ENCODE data around the gene GGA3.
A peak's percentile ranks its signal among the peaks of the same experiment; 100 is the strongest.
"Not testable (repeated sequence)": the region's sequence is repeated elsewhere in the genome, so short reads cannot be mapped to it uniquely, and the experiment has no call there.

Gene GGA3

GRCh38 chr17:75231741-75232464, 29.5 kb downstream of the GGA3 start:
- DNase-seq (ENCODE audit: low read depth, low spot score) = no peak
- no peak overlapping the region for H3K4me3 ChIP-seq (ENCODE audit: low read length)

GRCh38 chr17:75231071-75231470, 30.3 kb downstream of the GGA3 start:
- H3K4me3 ChIP-seq (ENCODE audit: low read length) = no peak overlapping the region
- no peak for DNase-seq (ENCODE audit: low read depth, low spot score)

- H3K4me3 ChIP-seq (ENCODE audit: low read length) = no peak overlapping the region
- no peak for DNase-seq (ENCODE audit: low read depth, low spot score)
Measured at GRCh38 chr17:75228847-75229246, 32.6 kb downstream of the GGA3 start.

- no peak for DNase-seq (ENCODE audit: low read depth, low spot score)
- no peak overlapping the region for H3K4me3 ChIP-seq (ENCODE audit: low read length)
Measured at GRCh38 chr17:75228305-75228704, 33.1 kb downstream of the GGA3 start.

- no peak for DNase-seq (ENCODE audit: low read depth, low spot score)
- H3K4me3 ChIP-seq (ENCODE audit: low read length) = no peak overlapping the region
Measured at GRCh38 chr17:75227729-75228128, 33.7 kb downstream of the GGA3 start.

GRCh38 chr17:75225016-75225415, 36.4 kb downstream of the GGA3 start:
- no peak overlapping the region for H3K4me3 ChIP-seq (ENCODE audit: low read length)
- DNase-seq (ENCODE audit: low read depth, low spot score) = no peak

- no peak overlapping the region for H3K4me3 ChIP-seq (ENCODE audit: low read length)
- DNase-seq (ENCODE audit: low read depth, low spot score) = no peak
Measured at GRCh38 chr17:75219815-75220214, 41.6 kb downstream of the GGA3 start.

- no peak for DNase-seq (ENCODE audit: low read depth, low spot score)
- no peak overlapping the region for H3K4me3 ChIP-seq (ENCODE audit: low read length)
Measured at GRCh38 chr17:75218131-75218530, 43.3 kb downstream of the GGA3 start.

- no peak for DNase-seq (ENCODE audit: low read depth, low spot score)
- H3K4me3 ChIP-seq (ENCODE audit: low read length) = no peak overlapping the region
Measured at GRCh38 chr17:75209061-75209460, 52.3 kb downstream of the GGA3 start.

GRCh38 chr17:75208161-75208560, 53.2 kb downstream of the GGA3 start:
- no peak for DNase-seq (ENCODE audit: low read depth, low spot score)
- H3K4me3 ChIP-seq (ENCODE audit: low read length) = no peak overlapping the region

- DNase-seq (ENCODE audit: low read depth, low spot score) = no peak
- H3K4me3 ChIP-seq (ENCODE audit: low read length) = no peak overlapping the region
Measured at GRCh38 chr17:75207760-75208159, 53.6 kb downstream of the GGA3 start.

- DNase-seq (ENCODE audit: low read depth, low spot score) = not testable (repeated sequence)
- H3K4me3 ChIP-seq (ENCODE audit: low read length) = peak overlapping the region; percentile 98
Measured at GRCh38 chr17:75207050-75207407, 54.4 kb downstream of the GGA3 start.

GRCh38 chr17:75205793-75206163, 55.6 kb downstream of the GGA3 start:
- DNase-seq (ENCODE audit: low read depth, low spot score) = no peak
- H3K4me3 ChIP-seq (ENCODE audit: low read length) = peak overlapping the region; percentile 98

- peak; percentile 83 for DNase-seq (ENCODE audit: low read depth, low spot score)
Measured at GRCh38 chr17:75205037-75205792, 56.2 kb downstream of the GGA3 start, which contains the start of gene NUP85. TSS of gene NUP85 (plus strand) at chr17:75205679. CDS start at chr17:75205762, 83 bp downstream.

GRCh38 chr17:75199886-75200618, 61.4 kb downstream of the GGA3 start:
- no peak overlapping the region for H3K4me3 ChIP-seq (ENCODE audit: low read length)
- DNase-seq (ENCODE audit: low read depth, low spot score) = no peak

More at GRCh38 chr17:75205037-75205792, 56.2 kb downstream of the GGA3 start, which contains the start of gene NUP85:
- peak within 1 kb of the TSS; percentile 98 for H3K4me3 ChIP-seq (ENCODE audit: low read length)

- H3K4me3 ChIP-seq (ENCODE audit: low read length) = no peak overlapping the region
- no peak for DNase-seq (ENCODE audit: low read depth, low spot score)
Measured at GRCh38 chr17:75194879-75195278, 66.5 kb downstream of the GGA3 start.

- no peak overlapping the region for H3K4me3 ChIP-seq (ENCODE audit: low read length)
- no peak for DNase-seq (ENCODE audit: low read depth, low spot score)
Measured at GRCh38 chr17:75191584-75191983, 69.8 kb downstream of the GGA3 start.

GRCh38 chr17:75188614-75189013, 72.8 kb downstream of the GGA3 start:
- no peak overlapping the region for H3K4me3 ChIP-seq (ENCODE audit: low read length)
- DNase-seq (ENCODE audit: low read depth, low spot score) = no peak
